Stimulated activated CD8-positive, alpha-beta memory T cell treated with anti-CD3 and anti-CD28 coated beads, Interleukin-7, amount 100 ng/mL, for 24 hours (primary cell): ENCODE measurements around the gene CENPM.

ENCODE experiments used
- DNase-seq: peaks from one replicate; pipeline ENCODE4 v3.0.0-alpha.2; 2020; ENCODE audit warnings: low read depth

Gene CENPM

GRCh38 chr22:41899110-41899509 is 47.8 kb downstream of the CENPM start:
- DNase-seq, result no peak

GRCh38 chr22:41898645-41899044 is 48.3 kb downstream of the CENPM start:
- no peak for DNase-seq

- DNase-seq, result no peak
These were observed 53.2 kb downstream of the CENPM start for GRCh38 chr22:41893591-41894375.

- no peak for DNase-seq
These were observed 54.2 kb downstream of the CENPM start for GRCh38 chr22:41892721-41893120.

GRCh38 chr22:41891407-41891806 is 55.5 kb downstream of the CENPM start:
- DNase-seq, result no peak
